ENCODE results near the gene CAPN8.

The CAPN8 gene

GRCh38 chr1:223665592-223666312 lies at the start of gene CAPN8:
CAPN8 (minus strand) TSS chr1:223665701; CDS start chr1:223665646, 55 bp downstream.
- DNase-seq (ENCODE audit: low read depth in 2 of 2) = no peak

GRCh38 chr1:223714849-223715603 lies 49.5 kb upstream of the CAPN8 start:
- DNase-seq (ENCODE audit: low read depth in 2 of 2) = no peak

- DNase-seq (ENCODE audit: low read depth in 2 of 2) = no peak
Measured at GRCh38 chr1:223714421-223714724, 48.9 kb upstream of the CAPN8 start.

- no peak for DNase-seq (ENCODE audit: low read depth in 2 of 2)
Measured at GRCh38 chr1:223713546-223714420, 48.3 kb upstream of the CAPN8 start.

GRCh38 chr1:223712850-223713474 lies 47.5 kb upstream of the CAPN8 start:
- no peak for DNase-seq (ENCODE audit: low read depth in 2 of 2)

GRCh38 chr1:223712194-223712849 lies 46.8 kb upstream of the CAPN8 start, which contains the start of gene CAPN2:
CAPN2 (plus strand) TSS chr1:223712539; CDS start chr1:223712641, 102 bp downstream.
- peak in 1 of 2 donors; percentile 27 for DNase-seq (ENCODE audit: low read depth in 2 of 2)

GRCh38 chr1:223711747-223712193 lies 46.3 kb upstream of the CAPN8 start:
- DNase-seq (ENCODE audit: low read depth in 2 of 2) = no peak

- no peak for DNase-seq (ENCODE audit: low read depth in 2 of 2)
Measured at GRCh38 chr1:223711173-223711572, 45.7 kb upstream of the CAPN8 start.

GRCh38 chr1:223710179-223711133 lies 45.0 kb upstream of the CAPN8 start:
- DNase-seq (ENCODE audit: low read depth in 2 of 2) = no peak

- no peak for DNase-seq (ENCODE audit: low read depth in 2 of 2)
Measured at GRCh38 chr1:223709598-223709997, 44.1 kb upstream of the CAPN8 start.

GRCh38 chr1:223708651-223709268 lies 43.3 kb upstream of the CAPN8 start:
- DNase-seq (ENCODE audit: low read depth in 2 of 2) = no peak

GRCh38 chr1:223708001-223708359 lies 42.5 kb upstream of the CAPN8 start:
- DNase-seq (ENCODE audit: low read depth in 2 of 2) = no peak

- no peak for DNase-seq (ENCODE audit: low read depth in 2 of 2)
Measured at GRCh38 chr1:223707256-223708000, 41.9 kb upstream of the CAPN8 start.

GRCh38 chr1:223706077-223706973 lies 40.8 kb upstream of the CAPN8 start:
- no peak for DNase-seq (ENCODE audit: low read depth in 2 of 2)

GRCh38 chr1:223704921-223705878 lies 39.7 kb upstream of the CAPN8 start:
- DNase-seq (ENCODE audit: low read depth in 2 of 2) = no peak

GRCh38 chr1:223703668-223704013 lies 38.1 kb upstream of the CAPN8 start:
- DNase-seq (ENCODE audit: low read depth in 2 of 2) = no peak
